ENCODE data around the gene C11orf97.
"Not testable (repeated sequence)": the region's sequence is repeated elsewhere in the genome, so short reads cannot be mapped to it uniquely, and the experiment has no call there.

C11orf97 gene

DNA sequence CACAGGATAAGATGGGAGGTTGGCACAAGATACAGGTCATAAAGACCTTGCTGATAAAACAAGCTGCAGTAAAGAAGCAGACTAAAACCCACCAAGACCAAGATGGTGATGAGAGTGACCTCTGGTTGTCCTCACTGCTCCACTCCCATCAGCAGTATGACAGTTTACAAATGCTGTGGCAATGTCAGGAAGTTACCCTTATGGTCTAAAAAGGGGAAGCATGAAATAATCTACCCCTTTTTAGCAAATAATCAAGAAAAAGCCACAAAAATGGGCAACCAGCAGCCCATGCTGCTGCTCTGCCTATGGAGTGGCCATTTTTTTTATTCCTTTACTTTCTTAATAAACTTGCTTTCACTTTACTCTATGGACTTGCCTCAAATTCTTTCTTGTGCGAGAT, 46.2 kb downstream of the C11orf97 start:
- no peak for DNase-seq

DNA sequence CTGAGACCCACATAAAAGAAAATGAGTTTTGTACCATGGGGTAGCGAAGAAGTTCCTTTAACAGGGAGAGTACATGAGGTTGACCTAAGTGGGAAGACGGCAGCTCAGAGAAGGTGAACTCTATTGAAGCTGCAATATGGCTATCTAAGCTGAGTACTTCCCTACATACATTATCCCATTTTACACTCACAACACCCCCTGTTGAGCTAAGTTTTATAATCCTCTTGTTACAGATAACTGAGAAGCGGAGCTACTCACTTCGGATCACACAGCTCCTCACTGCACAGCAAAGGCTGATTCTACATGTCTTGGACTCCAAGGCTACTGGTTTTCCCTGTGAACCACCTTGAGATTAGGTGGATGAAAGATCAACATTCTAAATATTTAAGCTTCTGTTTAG, 46.7 kb downstream of the C11orf97 start:
- DNase-seq: no peak

DNA sequence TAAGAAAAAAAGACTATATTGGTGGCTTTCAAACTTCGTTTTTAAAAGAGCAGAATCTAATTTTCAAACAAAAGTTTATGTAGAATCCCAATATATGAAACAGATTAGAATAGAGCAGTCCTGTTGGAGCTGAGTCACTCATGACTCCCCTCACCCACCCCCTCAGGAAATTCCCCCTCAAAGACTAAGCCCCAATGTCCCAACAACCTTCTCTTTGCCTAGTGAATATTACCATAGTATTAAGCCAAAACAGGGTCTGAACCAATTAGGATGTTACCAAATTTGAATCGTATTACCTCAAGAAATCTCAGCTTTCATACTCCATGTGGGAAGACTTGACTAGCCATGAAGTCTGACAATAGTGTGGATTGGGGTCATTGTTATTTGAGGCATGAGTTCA, 47.1 kb downstream of the C11orf97 start:
- no peak for DNase-seq

DNA sequence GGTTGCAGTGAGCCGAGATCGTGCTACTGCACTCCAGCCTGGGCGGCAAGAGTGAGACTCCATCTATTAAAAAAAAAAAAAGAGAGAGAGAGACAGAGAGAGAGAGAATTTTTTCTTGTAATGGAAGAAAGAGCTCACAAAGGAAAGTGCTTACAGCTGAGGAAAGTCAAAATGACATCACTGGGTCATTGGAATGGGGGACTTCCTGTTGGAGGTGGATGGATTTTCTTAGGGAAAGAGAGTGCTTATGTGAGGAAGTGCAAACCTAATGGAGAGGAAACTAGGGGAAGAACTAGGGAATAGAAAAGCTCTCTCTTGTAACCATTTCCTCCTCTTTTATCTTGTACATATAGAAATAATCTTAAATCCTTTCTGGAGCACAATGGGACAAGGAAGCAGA, 48.6 kb downstream of the C11orf97 start:
- no peak for DNase-seq

DNA sequence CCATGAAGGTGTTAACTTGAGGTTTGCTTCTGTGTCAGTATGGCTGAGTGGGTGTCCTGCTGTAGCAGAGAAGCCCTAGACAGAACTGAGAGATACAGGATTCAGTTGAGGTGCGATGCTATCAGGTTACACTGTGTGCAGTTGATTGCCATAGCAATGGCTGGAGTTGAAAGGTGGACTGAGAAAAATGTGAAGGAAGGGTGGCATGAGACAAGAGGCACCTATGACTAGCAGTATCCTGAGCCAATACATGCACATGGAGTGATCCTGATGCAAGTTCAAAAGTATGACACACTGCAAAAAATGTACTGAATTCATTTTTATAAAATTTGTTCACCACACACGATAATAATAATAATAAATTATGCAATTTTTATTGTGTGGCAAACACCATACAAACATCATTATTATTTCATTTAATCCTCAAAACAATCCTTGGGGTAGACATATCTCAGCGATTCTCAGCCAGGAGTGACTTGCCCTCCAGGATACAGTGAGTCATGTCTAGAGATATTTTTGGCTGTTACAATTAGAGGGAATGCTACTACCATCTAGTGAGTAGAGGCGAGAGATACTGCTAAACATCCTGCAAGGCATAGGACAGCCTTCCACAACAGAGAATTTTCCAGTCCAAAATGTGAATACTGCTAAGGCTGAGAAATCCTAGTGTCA, 51.1 kb downstream of the C11orf97 start:
- DNase-seq: no peak

DNA sequence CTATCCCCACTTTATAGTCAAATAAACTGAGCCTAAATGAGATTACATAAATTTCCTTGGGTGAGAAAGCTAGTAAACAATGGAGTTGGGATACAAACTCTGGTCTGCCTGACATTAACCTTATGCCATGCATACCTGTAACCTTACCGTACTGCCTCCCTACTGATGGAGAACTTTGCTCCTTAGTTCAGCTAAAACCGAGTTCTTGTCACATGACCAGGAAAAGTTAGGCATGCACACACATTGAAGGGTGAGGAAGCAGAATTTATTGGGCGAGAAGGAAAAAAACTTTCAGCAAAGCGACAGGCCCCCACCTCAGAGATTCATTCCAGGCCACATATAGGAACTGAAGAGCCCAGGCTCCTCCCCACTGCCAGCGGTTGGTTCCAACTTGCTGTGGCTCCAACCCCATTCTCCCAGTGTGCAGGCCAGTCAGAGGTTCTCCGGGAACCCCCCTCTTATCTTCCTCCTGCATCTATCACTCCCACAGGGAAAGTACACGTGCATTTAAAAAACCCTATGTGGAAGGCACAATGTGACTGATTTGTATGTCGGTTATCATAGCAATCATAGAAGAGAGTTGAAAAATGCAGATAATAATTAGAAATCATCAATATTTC, 51.7 kb downstream of the C11orf97 start:
- no peak for DNase-seq

DNA sequence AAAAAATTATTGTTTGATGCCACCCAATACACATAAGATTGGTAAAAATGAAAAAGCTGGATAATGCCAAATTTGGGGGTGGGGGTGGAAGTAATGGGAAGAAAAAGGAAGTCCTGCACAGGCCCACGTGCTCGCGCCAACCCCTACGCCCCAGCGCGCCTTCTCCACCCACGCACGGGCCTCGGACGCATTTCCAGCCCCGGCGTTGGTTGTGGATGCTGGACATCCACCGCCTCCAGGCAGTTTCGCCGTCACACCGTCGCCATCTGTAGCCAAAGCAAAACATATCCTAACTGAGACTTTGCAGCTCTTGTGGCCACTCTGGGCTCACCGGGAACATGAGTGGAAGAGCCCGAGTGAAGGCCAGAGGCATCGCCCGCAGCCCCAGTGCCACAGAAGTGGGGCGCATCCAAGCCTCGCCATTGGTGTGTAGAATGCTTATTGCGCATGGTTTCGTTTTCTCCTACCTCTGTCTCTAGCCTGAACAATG, 55.0 kb downstream of the C11orf97 start, which contains the start of gene PIWIL4:
TSS of gene PIWIL4 (plus strand) at position 188 of the 490 bp plus-strand sequence. CDS start at position 339, 151 bp downstream.
- DNase-seq: no peak

DNA sequence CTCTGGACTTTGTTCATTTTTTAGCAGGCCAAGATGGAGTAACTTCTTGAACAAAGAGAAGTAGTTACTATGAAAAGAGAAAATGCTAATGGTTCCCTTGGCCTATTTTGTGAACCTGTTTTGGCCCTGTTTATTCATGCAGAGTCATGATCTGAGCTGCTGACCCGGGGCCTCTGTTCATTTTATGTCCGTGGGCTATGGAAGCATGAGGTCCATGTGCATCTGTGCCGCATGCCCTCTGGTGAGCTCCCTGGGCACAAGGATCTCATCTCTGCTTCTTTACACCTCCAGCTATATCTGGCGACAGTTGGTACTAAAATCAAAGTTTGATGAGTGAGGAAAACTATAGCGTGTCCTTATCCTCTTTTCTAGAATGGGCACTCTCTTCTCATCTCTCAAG, 55.9 kb downstream of the C11orf97 start:
- DNase-seq: no peak

DNA sequence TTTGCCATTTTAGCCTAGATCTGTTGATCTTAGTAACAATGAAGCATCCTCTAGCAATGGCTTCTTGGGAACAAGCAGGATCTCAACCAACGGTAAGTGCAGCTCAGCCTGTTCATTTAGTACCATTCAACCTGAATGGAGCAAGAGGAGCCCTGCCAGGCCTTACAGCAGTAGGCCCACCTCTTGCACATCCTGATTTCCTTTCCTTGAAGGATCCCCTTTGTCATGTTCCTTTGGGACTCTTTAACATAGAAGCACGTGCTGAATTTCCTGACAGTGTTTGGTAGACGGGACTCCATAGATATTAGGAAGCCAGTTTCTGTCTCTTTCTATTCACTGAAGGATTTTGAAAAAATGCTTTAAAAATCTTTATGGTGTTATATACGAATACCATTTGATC, 56.5 kb downstream of the C11orf97 start:
- DNase-seq: no peak

DNA sequence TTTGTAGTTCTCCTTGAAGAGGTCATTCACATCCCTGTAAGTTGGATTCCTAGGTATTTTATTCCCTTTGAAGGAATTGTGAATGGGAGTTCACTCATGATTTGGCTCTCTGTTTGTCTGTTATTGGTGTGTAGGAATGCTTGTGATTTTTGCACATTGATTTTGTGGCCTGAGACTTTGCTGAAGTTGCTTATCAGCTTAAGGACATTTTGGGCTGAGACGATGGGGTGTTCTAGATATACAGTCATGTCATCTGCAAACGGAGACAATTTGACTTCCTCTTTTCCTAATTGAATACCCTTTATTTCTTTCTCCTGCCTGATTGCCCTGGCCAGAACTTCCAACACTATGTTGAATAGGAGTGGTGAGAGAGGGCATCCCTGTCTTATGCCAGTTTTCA, 60.7 kb downstream of the C11orf97 start:
- DNase-seq: not testable (repeated sequence)

DNA sequence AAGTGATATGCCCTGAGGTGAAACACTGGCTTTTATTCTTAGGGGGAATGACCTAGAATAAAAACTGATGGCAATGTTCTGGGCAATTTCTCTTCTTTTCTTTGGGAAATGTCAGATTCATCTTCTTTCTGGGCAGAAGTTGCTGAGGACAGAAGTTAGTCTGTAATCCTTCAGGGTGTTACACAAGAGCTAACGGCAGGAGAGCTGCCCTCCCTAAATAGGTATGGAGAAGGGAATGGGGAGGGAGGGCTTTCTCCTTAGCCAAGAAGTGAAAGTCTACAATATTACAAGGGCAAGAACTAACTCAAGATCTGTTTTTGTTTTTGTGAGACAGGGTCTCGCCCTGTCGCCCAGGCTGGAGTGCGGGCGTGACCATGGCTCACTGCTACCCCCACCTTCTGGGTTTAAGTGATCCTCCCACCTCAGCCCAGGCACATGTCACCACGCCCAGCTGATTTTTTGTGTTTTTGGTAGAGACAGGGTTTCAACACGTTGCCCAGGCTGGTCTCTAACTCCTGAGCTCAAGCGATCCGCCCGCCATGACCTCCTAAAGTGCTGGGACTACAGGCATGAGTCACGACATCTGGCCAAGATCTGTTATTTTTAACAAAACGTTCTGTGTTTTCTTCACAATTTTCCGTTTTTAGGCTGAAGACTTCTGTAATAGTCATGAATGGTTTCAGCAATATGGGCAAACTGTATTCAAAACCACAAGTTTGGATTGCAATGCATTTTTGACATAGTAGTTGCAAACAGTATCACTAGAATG, 62.1 kb downstream of the C11orf97 start:
- DNase-seq: no peak

DNA sequence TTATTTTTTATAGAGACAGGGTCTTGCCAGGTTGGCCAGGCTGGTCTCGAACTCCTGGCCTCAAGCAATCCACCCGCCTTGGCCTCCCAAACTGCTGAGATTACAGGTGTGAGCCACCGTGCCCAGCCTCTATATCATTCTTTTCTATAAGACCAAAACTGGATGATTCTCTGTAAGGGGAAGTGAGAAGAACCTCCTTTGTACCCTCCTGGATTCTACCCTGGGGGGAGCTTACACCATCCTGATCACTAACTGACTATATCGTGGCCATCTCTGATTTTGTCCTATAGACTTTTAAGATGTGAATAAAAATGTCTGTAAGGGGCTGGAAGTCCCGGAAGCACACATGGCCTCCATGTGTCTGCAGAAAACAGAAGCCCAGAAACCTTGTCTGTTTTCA, 64.0 kb downstream of the C11orf97 start:
- no peak for DNase-seq

DNA sequence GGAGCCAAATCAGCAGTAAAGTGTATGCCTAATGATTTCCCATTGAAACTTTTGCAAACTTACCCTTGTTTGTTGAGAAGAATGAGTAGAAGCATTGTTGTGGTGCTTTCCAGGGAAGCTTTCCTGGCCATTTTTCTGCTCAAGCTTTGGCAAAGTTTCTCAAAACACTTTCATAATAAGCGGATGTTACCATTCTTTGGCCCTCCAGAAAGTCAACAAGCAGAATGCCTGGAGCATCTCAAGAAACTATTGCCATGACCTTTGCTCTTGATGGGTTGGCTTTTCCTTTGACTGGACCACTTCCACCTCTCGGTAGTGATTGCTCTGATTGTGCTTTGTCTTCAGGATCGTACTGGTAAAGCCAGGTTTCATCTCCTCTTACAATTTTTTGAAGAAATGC, 65.6 kb downstream of the C11orf97 start:
- no peak for DNase-seq

Measured in NCI-H345 (cell line).